SJSA1 (cell line): Measurements from ENCODE around the gene KCNAB1. TPM values are rescaled to one million over a fixed set of nuclear protein-coding genes. Genes with fewer than 3 reads are reported as not detected.

ENCODE experiments used
- DNase-seq, 2 experiments: peaks; one replicate each; pipeline ENCODE4 v3.0.0-alpha.2; 2015 to 2020; ENCODE audit warnings: low spot score in 2 of 2, low read depth in 1 of 2
- H3K27ac ChIP-seq: fragments of 250-450 bp; sonication (Bioruptor Pico); 2 replicates; pipeline ENCODE4 v1.5.1; 2020; ENCODE audit warnings: mild to moderate bottlenecking, moderate library complexity
- H3K27me3 ChIP-seq: fragments of 250-450 bp; sonication (Bioruptor Pico); replicated peaks from 2 replicates; pipeline ENCODE4 v1.5.1; 2020; ENCODE audit warnings: mild to moderate bottlenecking, moderate library complexity
- H3K36me3 ChIP-seq: fragments of 250-450 bp; sonication (Bioruptor Pico); 2 replicates; pipeline ENCODE4 v1.5.1; 2020; ENCODE audit warnings: mild to moderate bottlenecking
- H3K4me1 ChIP-seq: fragments of 250-450 bp; sonication (Bioruptor Pico); replicated peaks from 2 replicates; pipeline ENCODE4 v1.6.1; 2021; ENCODE audit warnings: mild to moderate bottlenecking
- H3K4me3 ChIP-seq: fragments of 250-450 bp; sonication (Bioruptor Pico); 2 replicates; pipeline ENCODE4 v1.5.1; 2020; ENCODE audit warnings: mild to moderate bottlenecking
- H3K9me3 ChIP-seq: fragments of 250-450 bp; sonication (Bioruptor Pico); replicated peaks from 2 replicates; pipeline ENCODE4 v1.5.1; 2020; ENCODE audit warnings: mild to moderate bottlenecking
- total RNA-seq: library from RNA; depleted of rRNA; stranded (reverse); fragments of >200 nt; shearing (Covaris generic); gene quantifications from 2 replicates; pipeline ENCODE4 v1.2.3, GENCODE V29; 2014

KCNAB1 gene
- total RNA-seq, 1 experiment from 2014 or later = 1.6 TPM

GRCh38 chr3:156489462-156489911 is 369.1 kb downstream of the KCNAB1 start:
- Histone ChIP-seq H3K36me3 (no peaks in the 10 kb centered on the region), H3K4me1 (peaks cover 20% of the 10 kb centered on the region), H3K27me3 (no peaks in the 10 kb centered on the region), H3K4me3 (no peak overlapping the region), H3K27ac (0 out of 2 replicates have a peak overlapping the region, but pooled peaks have one; percentile 0), H3K9me3 (no peaks in the 10 kb centered on the region)
- DNase-seq = no peak

GRCh38 chr3:156491192-156491591 is 370.8 kb downstream of the KCNAB1 start:
- H3K27ac ChIP-seq = no peak overlapping the region
- H3K4me1 ChIP-seq = peaks cover 15% of the 10 kb centered on the region
- H3K4me3 ChIP-seq = no peak overlapping the region
- no peak for DNase-seq
- H3K9me3 ChIP-seq = no peaks in the 10 kb centered on the region
- H3K27me3 ChIP-seq = no peaks in the 10 kb centered on the region
- no peaks in the 10 kb centered on the region for H3K36me3 ChIP-seq

DNA sequence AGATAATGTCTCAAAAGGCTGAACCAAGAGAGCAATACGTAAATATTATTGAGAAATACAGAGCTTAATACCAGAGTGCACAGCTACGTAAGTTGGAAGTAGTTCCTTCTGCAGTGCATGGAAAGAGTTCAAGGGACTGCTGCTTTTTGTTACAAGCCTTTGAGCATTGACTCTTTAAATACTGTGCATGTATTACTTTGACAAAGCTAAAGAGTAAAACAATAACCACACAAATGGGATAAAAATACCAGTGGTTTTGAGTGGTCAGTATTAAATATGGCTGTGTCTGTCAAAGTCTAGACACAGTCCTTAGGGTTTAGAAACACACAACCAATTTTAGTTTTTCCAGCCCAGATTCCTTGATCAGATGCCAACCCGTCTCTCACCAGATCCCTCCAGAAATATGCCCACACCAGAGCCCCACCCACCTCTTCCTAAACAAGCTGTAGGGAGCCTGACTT is 372.5 kb downstream of the KCNAB1 start:
- Histone ChIP-seq H3K27ac (no peak overlapping the region), H3K4me3 (no peak overlapping the region), H3K27me3 (no peaks in the 10 kb centered on the region), H3K4me1 (peaks cover 15% of the 10 kb centered on the region), H3K36me3 (no peaks in the 10 kb centered on the region), H3K9me3 (no peaks in the 10 kb centered on the region)
- DNase-seq = no peak

DNA sequence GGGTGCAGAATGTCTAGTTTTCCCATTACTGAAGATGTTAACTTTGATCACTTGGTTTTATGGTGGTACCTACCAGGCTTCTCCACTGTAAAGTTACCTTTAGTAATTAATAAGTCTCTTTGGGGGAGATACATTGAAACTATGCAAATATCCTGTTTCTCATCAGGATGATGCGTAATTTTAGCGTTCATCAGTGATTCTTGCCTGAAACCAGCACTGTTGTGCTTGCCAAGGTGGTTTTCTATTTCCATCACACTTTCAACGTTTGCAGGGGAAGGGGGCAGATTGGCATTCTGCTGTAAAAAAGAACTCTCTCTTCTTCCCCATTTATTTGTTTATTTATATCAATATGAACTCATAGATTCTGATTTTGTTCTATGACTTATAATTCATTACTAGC is 373.5 kb downstream of the KCNAB1 start:
- no peak overlapping the region for H3K4me3 ChIP-seq
- H3K4me1 ChIP-seq = peaks cover 9% of the 10 kb centered on the region
- H3K9me3 ChIP-seq = no peaks in the 10 kb centered on the region
- no peaks in the 10 kb centered on the region for H3K27me3 ChIP-seq
- H3K27ac ChIP-seq = no peak overlapping the region
- no peaks in the 10 kb centered on the region for H3K36me3 ChIP-seq
- no peak for DNase-seq

DNA sequence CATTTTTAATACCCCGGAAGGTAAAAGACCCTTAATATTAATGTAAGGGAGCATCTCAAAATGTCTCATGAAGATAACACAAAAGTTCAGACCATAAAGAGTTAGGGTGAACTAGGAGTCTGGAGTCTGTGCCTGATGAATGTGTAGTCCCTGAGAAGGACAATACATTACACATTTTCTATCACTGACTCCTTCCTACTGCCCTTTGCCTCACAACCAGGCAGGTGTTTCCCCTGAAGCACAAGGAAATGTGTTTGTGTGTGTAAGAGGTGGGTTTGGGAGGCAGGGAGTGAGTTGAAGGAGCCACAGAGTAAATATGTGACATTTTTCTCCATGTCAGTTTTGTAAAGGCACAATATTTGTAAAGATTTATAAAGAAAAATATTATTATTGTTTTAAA is 375.4 kb downstream of the KCNAB1 start:
- H3K27ac ChIP-seq = no peak overlapping the region
- no peaks in the 10 kb centered on the region for H3K27me3 ChIP-seq
- no peak for DNase-seq
- H3K36me3 ChIP-seq = no peaks in the 10 kb centered on the region
- H3K9me3 ChIP-seq = no peaks in the 10 kb centered on the region
- no peaks in the 10 kb centered on the region for H3K4me1 ChIP-seq
- no peak overlapping the region for H3K4me3 ChIP-seq

DNA sequence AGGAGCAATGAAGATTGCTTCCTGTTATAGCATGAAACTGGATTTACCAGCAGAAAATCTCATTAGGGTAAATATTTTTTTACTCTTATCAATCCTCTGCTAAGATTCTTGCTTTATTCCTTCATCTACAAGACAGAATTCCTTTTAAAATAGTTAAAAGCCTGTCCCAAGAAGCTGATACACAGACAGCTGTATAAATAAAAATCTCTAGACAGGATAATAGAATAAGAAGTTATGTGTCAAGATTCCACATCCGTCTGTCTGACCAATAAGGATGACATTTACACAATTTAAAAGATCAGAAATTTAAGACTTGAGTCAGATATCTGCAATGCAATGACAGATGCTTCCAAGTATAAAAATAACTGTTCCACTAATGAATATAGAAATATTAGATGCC is 376.9 kb downstream of the KCNAB1 start:
- no peaks in the 10 kb centered on the region for H3K27me3 ChIP-seq
- no peak overlapping the region for H3K4me3 ChIP-seq
- no peaks in the 10 kb centered on the region for H3K4me1 ChIP-seq
- no peaks in the 10 kb centered on the region for H3K9me3 ChIP-seq
- H3K27ac ChIP-seq = no peak overlapping the region
- DNase-seq = no peak
- no peaks in the 10 kb centered on the region for H3K36me3 ChIP-seq

GRCh38 chr3:156498307-156498706 is 377.9 kb downstream of the KCNAB1 start:
- H3K4me3 ChIP-seq = no peak overlapping the region
- H3K27me3 ChIP-seq = no peaks in the 10 kb centered on the region
- no peak overlapping the region for H3K27ac ChIP-seq
- no peaks in the 10 kb centered on the region for H3K36me3 ChIP-seq
- H3K4me1 ChIP-seq = no peaks in the 10 kb centered on the region
- no peaks in the 10 kb centered on the region for H3K9me3 ChIP-seq
- DNase-seq = no peak

DNA sequence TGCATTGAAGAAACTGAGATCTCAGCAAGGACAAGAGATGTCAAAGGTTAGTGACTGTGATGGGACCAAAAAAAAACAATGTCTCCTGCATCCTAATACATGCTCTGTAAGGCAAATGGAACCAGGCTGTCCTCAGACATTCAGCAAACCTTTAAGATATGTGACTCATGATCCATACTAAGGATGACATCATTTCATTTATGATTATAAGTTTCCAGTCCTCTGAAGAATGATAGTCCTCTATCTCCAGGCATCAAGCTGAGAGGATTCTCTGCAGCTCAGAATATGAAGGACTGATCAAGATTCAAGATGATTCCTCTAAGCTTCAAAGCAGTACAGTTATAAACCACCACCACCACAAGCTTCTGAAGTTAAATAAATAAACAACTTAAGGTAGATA is 386.9 kb downstream of the KCNAB1 start:
- Histone ChIP-seq H3K9me3 (no peaks in the 10 kb centered on the region), H3K27me3 (no peaks in the 10 kb centered on the region), H3K27ac (no peak overlapping the region), H3K4me3 (no peak overlapping the region), H3K36me3 (no peaks in the 10 kb centered on the region), H3K4me1 (peaks cover 9% of the 10 kb centered on the region)
- DNase-seq = no peak

DNA sequence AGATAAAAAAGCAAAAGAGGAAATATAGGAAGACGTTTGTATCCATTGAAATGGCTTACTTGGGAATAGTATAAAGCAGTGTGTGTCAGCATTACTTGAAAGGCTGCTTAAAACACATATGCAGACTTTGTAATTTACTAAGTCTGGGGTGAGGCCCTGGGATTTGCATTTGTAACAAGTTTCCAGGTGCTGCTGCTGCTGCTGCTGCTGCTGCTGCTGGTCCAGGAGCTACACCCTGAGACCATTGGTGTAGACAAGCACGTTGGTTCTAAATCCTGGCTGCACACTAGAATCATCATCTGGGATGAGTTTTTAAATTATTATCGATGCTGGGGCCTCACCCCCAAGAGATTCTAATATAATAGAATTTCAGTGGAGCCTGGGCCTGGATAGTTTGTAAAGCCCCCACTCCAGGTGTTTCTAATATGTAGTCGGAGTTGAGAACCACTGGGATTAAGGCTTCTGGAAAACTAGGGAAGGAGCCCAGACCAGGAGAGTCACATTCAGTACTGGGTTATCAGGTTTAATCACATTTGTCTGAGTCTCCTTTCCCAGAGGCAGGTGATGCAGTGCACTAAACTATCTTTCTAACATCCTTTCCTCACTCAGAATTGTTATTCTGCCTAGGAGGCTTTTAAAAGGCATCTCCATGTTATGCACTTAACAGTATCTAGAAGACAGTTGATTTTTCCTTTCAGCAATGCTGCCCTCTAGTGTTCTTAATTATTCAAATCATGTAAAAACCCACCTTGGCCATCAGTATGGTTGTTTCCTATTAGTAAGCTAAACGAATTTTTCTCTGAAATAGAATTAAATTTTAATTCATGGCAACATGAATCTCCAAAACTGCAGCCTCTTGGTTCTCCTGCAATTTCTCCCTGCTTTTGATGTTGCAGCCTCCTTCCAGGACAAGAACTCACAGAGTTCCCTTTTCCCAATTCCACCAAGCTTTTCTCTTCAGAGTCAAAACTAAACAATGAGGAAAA is 389.1 kb downstream of the KCNAB1 start:
- peak in 1 of 2 experiments; percentile 55 for DNase-seq
- peaks cover 31% of the 10 kb centered on the region for H3K4me1 ChIP-seq
- no peak overlapping the region for H3K4me3 ChIP-seq
- no peaks in the 10 kb centered on the region for H3K27me3 ChIP-seq
- no peak overlapping the region for H3K27ac ChIP-seq
- H3K9me3 ChIP-seq = no peaks in the 10 kb centered on the region
- no peaks in the 10 kb centered on the region for H3K36me3 ChIP-seq

GRCh38 chr3:156511987-156512677 is 391.8 kb downstream of the KCNAB1 start:
- H3K27ac ChIP-seq = no peak overlapping the region

DNA sequence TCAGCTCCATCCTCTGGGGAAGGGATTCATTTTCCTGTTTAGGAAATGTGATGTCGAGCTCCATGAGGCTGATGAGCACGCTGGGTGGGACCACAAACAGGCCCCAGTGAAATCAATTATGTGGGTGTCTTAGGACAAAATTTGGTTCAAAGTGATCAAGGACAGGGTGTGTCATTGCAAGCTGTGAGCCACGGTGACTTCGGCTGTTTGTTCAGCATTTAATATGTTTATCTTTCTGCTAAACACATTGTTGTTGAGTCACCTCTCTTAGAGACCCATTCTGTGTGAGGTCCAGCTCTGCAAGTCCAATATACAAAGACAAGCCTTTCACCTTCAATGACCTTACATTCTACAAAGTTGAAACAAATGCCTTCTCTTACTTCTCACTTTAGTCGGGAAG is 393.2 kb downstream of the KCNAB1 start:
- H3K9me3 ChIP-seq = no peaks in the 10 kb centered on the region
- no peaks in the 10 kb centered on the region for H3K27me3 ChIP-seq
- H3K36me3 ChIP-seq = no peaks in the 10 kb centered on the region
- H3K27ac ChIP-seq = peak overlapping the region; percentile 23; the same call in 1 of the 2 replicates
- peak; percentile 78 for DNase-seq
- H3K4me3 ChIP-seq = no peak overlapping the region
- peaks cover 40% of the 10 kb centered on the region for H3K4me1 ChIP-seq

More at GRCh38 chr3:156511987-156512677, 391.8 kb downstream of the KCNAB1 start:
- no peak for DNase-seq
- Histone ChIP-seq H3K4me3 (no peak overlapping the region), H3K9me3 (no peaks in the 10 kb centered on the region), H3K36me3 (no peaks in the 10 kb centered on the region), H3K4me1 (peaks cover 44% of the 10 kb centered on the region), H3K27me3 (no peaks in the 10 kb centered on the region)

GRCh38 chr3:156516284-156516683 is 395.9 kb downstream of the KCNAB1 start:
- no peaks in the 10 kb centered on the region for H3K36me3 ChIP-seq
- DNase-seq = no peak
- H3K27me3 ChIP-seq = no peaks in the 10 kb centered on the region
- no peak overlapping the region for H3K27ac ChIP-seq
- peaks cover 40% of the 10 kb centered on the region for H3K4me1 ChIP-seq
- H3K4me3 ChIP-seq = no peak overlapping the region
- H3K9me3 ChIP-seq = no peaks in the 10 kb centered on the region

DNA sequence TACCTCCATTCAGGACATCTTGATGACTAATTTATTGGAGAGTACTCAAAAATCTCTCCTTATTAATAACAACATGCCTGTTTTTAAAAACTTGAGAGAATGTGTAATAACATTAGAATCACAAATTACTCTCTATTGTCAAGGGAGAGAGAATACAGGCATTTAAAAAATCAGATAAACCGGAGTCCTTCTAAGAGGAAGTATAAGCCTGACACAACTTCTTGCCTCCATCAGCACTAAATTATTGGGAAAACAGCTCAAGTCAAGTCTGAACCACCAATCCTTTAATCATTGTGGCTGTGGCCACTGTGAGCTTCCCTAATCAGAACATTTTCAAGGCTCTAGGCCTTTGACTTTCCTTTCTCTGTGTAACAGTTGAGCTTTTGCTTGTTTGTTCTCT is 396.6 kb downstream of the KCNAB1 start:
- H3K27me3 ChIP-seq = no peaks in the 10 kb centered on the region
- no peaks in the 10 kb centered on the region for H3K9me3 ChIP-seq
- no peak overlapping the region for H3K27ac ChIP-seq
- peaks cover 38% of the 10 kb centered on the region for H3K4me1 ChIP-seq
- no peak for DNase-seq
- H3K4me3 ChIP-seq = no peak overlapping the region
- H3K36me3 ChIP-seq = no peaks in the 10 kb centered on the region

- no peak for DNase-seq
- Histone ChIP-seq H3K4me3 (no peak overlapping the region), H3K36me3 (no peaks in the 10 kb centered on the region), H3K9me3 (no peaks in the 10 kb centered on the region), H3K27me3 (no peaks in the 10 kb centered on the region), H3K27ac (no peak overlapping the region), H3K4me1 (peaks cover 37% of the 10 kb centered on the region)
Measured at GRCh38 chr3:156518726-156519125, 398.3 kb downstream of the KCNAB1 start.
